Fibroblast of lung (primary cell): ENCODE results near the gene MRPL4. TPM values are rescaled to one million over a fixed set of nuclear protein-coding genes. Genes with fewer than 3 reads are reported as not detected.

Experiments
- DNase-seq, 2 donors: peaks; one replicate each; pipeline versions ENCODE4 v3.0.0 to v3.0.0-alpha.2; 2010; ENCODE audit warnings: low read depth in 2 of 2
- H2AFZ ChIP-seq: 2 replicates; pipeline ENCODE4 v1.5.1; 2012; ENCODE audit warnings: low read length, control low read depth, inconsistent platforms
- H3K27ac ChIP-seq: 2 replicates; pipeline ENCODE4 v1.5.1; 2011; ENCODE audit warnings: low read length, control low read depth; ENCODE audit not compliant: insufficient read depth
- H3K27me3 ChIP-seq: 2 replicates; pipeline ENCODE4 v1.5.1; 2011; ENCODE audit warnings: mild to moderate bottlenecking, low read length; ENCODE audit not compliant: control insufficient read depth, insufficient read depth
- H3K36me3 ChIP-seq: 2 replicates; pipeline ENCODE4 v1.5.1; 2011; ENCODE audit warnings: low read length; ENCODE audit not compliant: control insufficient read depth, insufficient read depth
- H3K4me1 ChIP-seq: 2 replicates; pipeline ENCODE4 v1.5.1; 2011; ENCODE audit warnings: low read length; ENCODE audit not compliant: control insufficient read depth, insufficient read depth; ENCODE audit errors: extremely low read depth
- H3K4me2 ChIP-seq: 2 replicates; pipeline ENCODE4 v1.5.1; 2011; ENCODE audit warnings: low read length, control low read depth; ENCODE audit not compliant: insufficient read depth; ENCODE audit errors: extremely low read depth
- H3K4me3 ChIP-seq, 4 experiments: fragments of 200-600 bp in 1 of 4; sonication (generic) in 1 of 4; replicated peaks in 1 of 4; 2 replicates each; pipeline ENCODE4 v1.5.1; 2011 to 2016; ENCODE audit warnings: low read length in 4 of 4, low read depth in 3 of 4, mild to moderate bottlenecking in 3 of 4, control low read depth in 2 of 4, inconsistent platforms in 1 of 4, mixed read lengths in 1 of 4; ENCODE audit not compliant: insufficient read depth in 1 of 4; ENCODE audit errors: control extremely low read depth in 1 of 4
- H3K79me2 ChIP-seq: 2 replicates; pipeline ENCODE4 v1.5.1; 2012; ENCODE audit warnings: mild to moderate bottlenecking, low read length, inconsistent platforms; ENCODE audit not compliant: control insufficient read depth, insufficient read depth
- H3K9ac ChIP-seq: 2 replicates; pipeline ENCODE4 v1.5.1; 2011; ENCODE audit warnings: mild to moderate bottlenecking, low read length, control low read depth; ENCODE audit not compliant: insufficient read depth
- H3K9me3 ChIP-seq: 2 replicates; pipeline ENCODE4 v1.5.1; 2012; ENCODE audit warnings: low read depth, low read length; ENCODE audit not compliant: control insufficient read depth, insufficient read depth
- H4K20me1 ChIP-seq: 2 replicates; pipeline ENCODE4 v1.5.1; 2011; ENCODE audit warnings: low read length; ENCODE audit not compliant: control insufficient read depth, insufficient read depth; ENCODE audit errors: extremely low read depth
- CTCF ChIP-seq, 2 donors: IDR thresholded peaks in 1 of 2; conservative IDR thresholded peaks in 1 of 2; 1 replicate in 1 of 2; 2 replicates in 1 of 2; pipeline ENCODE4 v1.5.1; 2011 to 2012; ENCODE audit warnings: low read length in 2 of 2, control low read depth in 1 of 2, inconsistent platforms in 1 of 2, low read depth in 1 of 2, mild to moderate bottlenecking in 1 of 2
- EZH2 ChIP-seq: IDR thresholded peaks from 2 replicates; pipeline ENCODE4 v1.5.1; 2012; ENCODE audit warnings: low read length, control low read depth, mild to moderate bottlenecking; ENCODE audit errors: missing control alignments
- polyA plus RNA-seq, 2 donors: library from polyadenylated mRNA; depleted of rRNA in 1 of 2; stranded (reverse) in 1 of 2; unstranded in 1 of 2; fragments of >200 nt; gene quantifications; 2 replicates each; pipeline ENCODE4 v1.2.1, GENCODE V29; 2011 to 2012; ENCODE audit warnings: missing spikeins in 1 of 2
- total RNA-seq: library from RNA; depleted of rRNA; stranded (reverse); fragments of >200 nt; gene quantifications from 2 replicates; pipeline ENCODE4 v1.2.1, GENCODE V29; 2014

The MRPL4 gene
- total and polyA plus RNA-seq, 2 donors (not counting 1 experiment from before 2014, with no cell fraction given): 17.2 to 25.7 TPM

GRCh38 chr19:10206226-10206885, 45.7 kb upstream of the MRPL4 start:
- Histone ChIP-seq H3K9ac (no peak overlapping the region), H3K36me3 (no peaks in the 10 kb centered on the region), H3K79me2 (no peaks in the 10 kb centered on the region), H4K20me1 (no peaks in the 10 kb centered on the region), H3K9me3 (no peaks in the 10 kb centered on the region), H3K4me1 (no peaks in the 10 kb centered on the region), H3K4me3 (no peak overlapping the region), H2AFZ (no peak overlapping the region), H3K4me2 (no peak overlapping the region), H3K27ac (no peak overlapping the region), H3K27me3 (no peaks in the 10 kb centered on the region)
- DNase-seq: peak; percentile 47 to 88
- TF ChIP-seq CTCF (conservative IDR thresholded peaks at IDR 0.05 in 1 of 2, IDR thresholded peaks at IDR 0.05 in 1 of 2; ENCODE audit: low read depth in 1 of 2, low read length in 2 of 2) (no peak), EZH2 (no peak)

GRCh38 chr19:10207026-10207425, 45.0 kb upstream of the MRPL4 start:
- Histone ChIP-seq H2AFZ (no peak overlapping the region), H3K27me3 (no peaks in the 10 kb centered on the region), H3K4me3 (no peak overlapping the region), H3K36me3 (no peaks in the 10 kb centered on the region), H3K9me3 (no peaks in the 10 kb centered on the region), H3K4me2 (no peak overlapping the region), H3K27ac (no peak overlapping the region), H4K20me1 (no peaks in the 10 kb centered on the region), H3K9ac (no peak overlapping the region), H3K79me2 (no peaks in the 10 kb centered on the region), H3K4me1 (no peaks in the 10 kb centered on the region)
- peak in 1 of 2 donors; percentile 13 for DNase-seq
- no peak for TF ChIP-seq CTCF (conservative IDR thresholded peaks at IDR 0.05 in 1 of 2, IDR thresholded peaks at IDR 0.05 in 1 of 2; ENCODE audit: low read depth in 1 of 2, low read length in 2 of 2)
- no peak for TF ChIP-seq EZH2

GRCh38 chr19:10209315-10209714, 42.7 kb upstream of the MRPL4 start:
- H3K27me3 ChIP-seq: no peaks in the 10 kb centered on the region
- no peaks in the 10 kb centered on the region for H4K20me1 ChIP-seq
- H3K4me1 ChIP-seq: no peaks in the 10 kb centered on the region
- no peaks in the 10 kb centered on the region for H3K79me2 ChIP-seq
- H2AFZ ChIP-seq: no peak overlapping the region
- no peaks in the 10 kb centered on the region for H3K9me3 ChIP-seq
- H3K9ac ChIP-seq: no peak overlapping the region
- H3K4me3 ChIP-seq: no peak overlapping the region
- TF ChIP-seq EZH2 (no peak), CTCF (conservative IDR thresholded peaks at IDR 0.05 in 1 of 2, IDR thresholded peaks at IDR 0.05 in 1 of 2; ENCODE audit: low read depth in 1 of 2, low read length in 2 of 2) (no peak)
- H3K27ac ChIP-seq: no peak overlapping the region
- peak; percentile 59 to 74 for DNase-seq
- no peak overlapping the region for H3K4me2 ChIP-seq
- H3K36me3 ChIP-seq: no peaks in the 10 kb centered on the region
